ENCODE data around the gene RBM47. TPM values are rescaled to one million over a fixed set of nuclear protein-coding genes. Genes with fewer than 3 reads are reported as not detected.

The RBM47 gene
- total RNA-seq, 2 donors from 2014 or later, result 4.4 to 13.7 TPM

- H3K36me3 ChIP-seq, result no peaks in the 10 kb centered on the region
- no peak overlapping the region for H3K4me3 ChIP-seq
- no peaks in the 10 kb centered on the region for H3K9me3 ChIP-seq
- no peaks in the 10 kb centered on the region for H3K27me3 ChIP-seq
- peak; percentile 62 for DNase-seq (ENCODE audit: low spot score)
- H3K4me1 ChIP-seq, result no peaks in the 10 kb centered on the region
- H3K27ac ChIP-seq, result peak overlapping the region in 1 of 2 donors; percentile 5
- no peak for TF ChIP-seq CTCF (IDR thresholded peaks at IDR 0.05)
Measured at GRCh38 chr4:40586729-40587128, 42.9 kb downstream of the RBM47 start.

DNA sequence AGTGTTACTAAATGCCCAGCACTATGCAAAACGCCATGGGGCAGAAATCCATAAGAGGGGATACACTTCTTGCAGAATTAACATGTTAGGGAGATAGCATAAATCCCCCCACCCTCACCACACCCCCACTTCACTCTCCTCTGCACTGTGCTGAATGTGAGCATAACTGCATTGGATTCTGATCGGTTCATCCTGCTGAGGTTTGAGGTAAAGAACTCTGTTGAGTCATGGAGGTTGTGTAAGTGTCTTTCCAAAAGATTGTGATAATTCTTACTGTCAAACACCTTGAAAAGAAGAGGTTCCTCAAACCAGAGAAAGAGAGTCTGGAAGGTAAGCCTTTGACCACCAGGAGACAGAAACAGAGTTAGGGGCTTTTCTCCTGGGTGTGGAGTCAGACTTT, 43.6 kb downstream of the RBM47 start:
- Histone ChIP-seq H3K4me1 (no peaks in the 10 kb centered on the region), H3K4me3 (no peak overlapping the region), H3K27ac (peak overlapping the region in 1 of 2 donors; percentile 5), H3K9me3 (no peaks in the 10 kb centered on the region), H3K27me3 (no peaks in the 10 kb centered on the region), H3K36me3 (no peaks in the 10 kb centered on the region)
- no peak for DNase-seq (ENCODE audit: low spot score)
- TF ChIP-seq CTCF (IDR thresholded peaks at IDR 0.05), result no peak

- TF ChIP-seq CTCF (IDR thresholded peaks at IDR 0.05), result no peak
- Histone ChIP-seq H3K4me3 (no peak overlapping the region), H3K27ac (no peak overlapping the region)
Measured at GRCh38 chr4:40585201-40585799, 44.4 kb downstream of the RBM47 start.

DNA sequence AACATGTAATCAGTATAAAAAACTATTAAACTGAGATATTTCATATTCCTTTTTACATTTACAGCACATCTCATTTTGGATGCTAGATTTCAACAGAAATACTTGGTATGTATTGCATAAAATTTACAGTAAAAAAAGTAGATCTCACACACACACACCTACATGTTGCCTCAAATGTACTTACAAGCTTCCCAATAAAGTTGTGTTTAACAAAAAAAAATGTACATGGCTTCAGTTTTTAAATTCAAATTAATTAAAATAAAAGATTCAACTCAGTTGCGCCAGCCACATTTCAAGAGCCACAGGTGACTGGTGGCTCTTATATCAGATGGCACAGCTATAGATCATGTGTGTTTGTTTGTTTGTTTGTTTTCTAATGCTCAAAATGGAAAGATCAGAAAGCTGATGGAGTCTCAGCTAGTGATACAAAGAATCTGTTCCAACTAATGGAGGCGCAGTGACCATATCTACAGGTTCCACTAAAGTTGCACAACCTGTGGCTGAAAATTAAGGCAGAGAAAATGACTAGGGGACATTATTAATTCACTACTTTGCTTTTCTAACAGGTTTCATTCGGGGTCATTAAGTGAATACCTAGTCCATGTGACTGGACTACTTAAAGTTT, 45.0 kb downstream of the RBM47 start:
- no peak overlapping the region for H3K27ac ChIP-seq
- no peaks in the 10 kb centered on the region for H3K4me1 ChIP-seq
- H3K27me3 ChIP-seq, result no peaks in the 10 kb centered on the region
- TF ChIP-seq CTCF (IDR thresholded peaks at IDR 0.05), result no peak
- no peaks in the 10 kb centered on the region for H3K9me3 ChIP-seq
- H3K36me3 ChIP-seq, result no peaks in the 10 kb centered on the region
- no peak overlapping the region for H3K4me3 ChIP-seq
- DNase-seq (ENCODE audit: low spot score), result no peak

More at GRCh38 chr4:40585201-40585799, 44.4 kb downstream of the RBM47 start:
- no peaks in the 10 kb centered on the region for H3K27me3 ChIP-seq
- no peaks in the 10 kb centered on the region for H3K9me3 ChIP-seq
- DNase-seq (ENCODE audit: low spot score), result no peak
- H3K36me3 ChIP-seq, result no peaks in the 10 kb centered on the region
- no peaks in the 10 kb centered on the region for H3K4me1 ChIP-seq

DNA sequence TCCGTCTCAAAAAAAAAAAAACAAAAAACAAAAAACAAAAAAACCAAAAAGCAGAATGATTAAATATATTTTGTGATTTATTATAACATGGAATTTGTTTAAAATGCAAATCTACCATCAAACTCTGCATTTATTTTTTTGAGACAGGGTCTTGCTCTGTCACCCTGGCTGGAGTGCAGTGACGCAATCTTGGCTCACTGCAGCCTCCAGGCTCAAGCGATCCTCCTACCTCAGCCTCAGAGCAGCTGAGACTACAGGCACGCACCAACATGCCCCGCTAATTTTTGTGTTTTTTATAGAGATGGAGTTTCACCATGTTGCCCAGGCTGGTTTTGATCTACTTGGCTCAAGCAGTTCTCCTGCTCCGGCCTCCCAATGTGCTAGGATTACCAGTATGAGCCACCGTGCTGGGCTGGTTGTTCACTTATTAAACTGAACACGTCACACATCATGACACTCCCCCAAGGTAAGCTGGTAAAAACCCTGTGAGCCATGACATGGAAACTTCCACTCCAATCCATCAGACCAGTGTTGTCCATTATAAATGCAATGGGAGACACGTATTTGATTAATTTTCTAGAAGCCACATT, 45.7 kb downstream of the RBM47 start:
- Histone ChIP-seq H3K9me3 (no peaks in the 10 kb centered on the region), H3K36me3 (no peaks in the 10 kb centered on the region), H3K27me3 (no peaks in the 10 kb centered on the region), H3K4me1 (no peaks in the 10 kb centered on the region), H3K27ac (no peak overlapping the region), H3K4me3 (no peak overlapping the region)
- DNase-seq (ENCODE audit: low spot score), result no peak
- TF ChIP-seq CTCF (IDR thresholded peaks at IDR 0.05), result no peak

Data from right atrium auricular region (tissue), 2 donors.